Esophagus squamous epithelium (tissue), 4 donors: ENCODE results near the gene NOPCHAP1.

ENCODE experiments used
- POLR2A ChIP-seq, 4 donors: fragments of 450-650 bp; IDR thresholded peaks; one replicate each; pipeline ENCODE4 v1.6.1; 2017; ENCODE audit warnings: antibody characterized with exemption in 4 of 4, mild to moderate bottlenecking in 4 of 4, moderate library complexity in 3 of 4
- TF ChIP-seq, protein P1 (sequence below), 6 experiments: fragments of 450-650 bp in 4 of 6; fragments of 200-600 bp in 2 of 6; sonication (generic) in 2 of 6; IDR thresholded peaks; one replicate each; pipeline ENCODE4 v1.5.1; 2016 to 2019; ENCODE audit warnings: antibody characterized with exemption in 6 of 6, mild to moderate bottlenecking in 4 of 6, moderate library complexity in 4 of 6

- TF ChIP-seq, protein P1, sequence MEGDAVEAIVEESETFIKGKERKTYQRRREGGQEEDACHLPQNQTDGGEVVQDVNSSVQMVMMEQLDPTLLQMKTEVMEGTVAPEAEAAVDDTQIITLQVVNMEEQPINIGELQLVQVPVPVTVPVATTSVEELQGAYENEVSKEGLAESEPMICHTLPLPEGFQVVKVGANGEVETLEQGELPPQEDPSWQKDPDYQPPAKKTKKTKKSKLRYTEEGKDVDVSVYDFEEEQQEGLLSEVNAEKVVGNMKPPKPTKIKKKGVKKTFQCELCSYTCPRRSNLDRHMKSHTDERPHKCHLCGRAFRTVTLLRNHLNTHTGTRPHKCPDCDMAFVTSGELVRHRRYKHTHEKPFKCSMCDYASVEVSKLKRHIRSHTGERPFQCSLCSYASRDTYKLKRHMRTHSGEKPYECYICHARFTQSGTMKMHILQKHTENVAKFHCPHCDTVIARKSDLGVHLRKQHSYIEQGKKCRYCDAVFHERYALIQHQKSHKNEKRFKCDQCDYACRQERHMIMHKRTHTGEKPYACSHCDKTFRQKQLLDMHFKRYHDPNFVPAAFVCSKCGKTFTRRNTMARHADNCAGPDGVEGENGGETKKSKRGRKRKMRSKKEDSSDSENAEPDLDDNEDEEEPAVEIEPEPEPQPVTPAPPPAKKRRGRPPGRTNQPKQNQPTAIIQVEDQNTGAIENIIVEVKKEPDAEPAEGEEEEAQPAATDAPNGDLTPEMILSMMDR (IDR thresholded peaks at IDR 0.05): no peak
- no peak for TF ChIP-seq POLR2A (IDR thresholded peaks at IDR 0.05)
Measured at GRCh38 chr12:105032703-105033357, 46.7 kb downstream of the NOPCHAP1 start.
